ENCODE measurements around the gene UGGT1.

Gene UGGT1

GRCh38 chr2:128154225-128154624, 63.2 kb downstream of the UGGT1 start:
- POLR2A ChIA-PET (ENCODE audit: low non-redundant PET) = no interaction called here
- H3K27ac ChIP-seq = no peak overlapping the region
- CTCF ChIA-PET = no interaction called here
- no peak for TF ChIP-seq CTCF (conservative IDR thresholded peaks at IDR 0.05; ENCODE audit: low read depth)
- no peak for DNase-seq (ENCODE audit: low spot score)

- ChIA-PET CTCF (interaction anchor here (0.7 kb wide), 1 partner anchor 70 kb away, joined by 3 read pairs; no protein-coding TSS in a partner anchor), POLR2A (ENCODE audit: low non-redundant PET) (no interaction called here)
- no peak for TF ChIP-seq CTCF (conservative IDR thresholded peaks at IDR 0.05; ENCODE audit: low read depth)
- no peak overlapping the region for H3K27ac ChIP-seq
- DNase-seq (ENCODE audit: low spot score) = no peak
Measured at GRCh38 chr2:128155970-128156369, 65.0 kb downstream of the UGGT1 start.

- CTCF ChIA-PET = interaction anchor here (0.6 to 1.2 kb wide), 3 partner anchors 69 to 417 kb away, joined by 3 to 4 read pairs (median 3); no protein-coding TSS in a partner anchor
- no peak for TF ChIP-seq CTCF (conservative IDR thresholded peaks at IDR 0.05; ENCODE audit: low read depth)
- POLR2A ChIA-PET (ENCODE audit: low non-redundant PET) = no interaction called here
- DNase-seq (ENCODE audit: low spot score) = no peak
- no peak overlapping the region for H3K27ac ChIP-seq
Measured at GRCh38 chr2:128156812-128157211, 65.8 kb downstream of the UGGT1 start.

GRCh38 chr2:128157644-128158043, 66.6 kb downstream of the UGGT1 start:
- POLR2A ChIA-PET (ENCODE audit: low non-redundant PET) = no interaction called here
- no peak overlapping the region for H3K27ac ChIP-seq
- TF ChIP-seq CTCF (conservative IDR thresholded peaks at IDR 0.05; ENCODE audit: low read depth) = no peak
- CTCF ChIA-PET = interaction anchor here (1.2 kb wide), 1 partner anchor 94 kb away, joined by 4 read pairs; no protein-coding TSS in a partner anchor
- DNase-seq (ENCODE audit: low spot score) = no peak

GRCh38 chr2:128158176-128158575, 67.2 kb downstream of the UGGT1 start:
- ChIA-PET CTCF (no interaction called here), POLR2A (ENCODE audit: low non-redundant PET) (no interaction called here)
- no peak for TF ChIP-seq CTCF (conservative IDR thresholded peaks at IDR 0.05; ENCODE audit: low read depth)
- H3K27ac ChIP-seq = no peak overlapping the region
- DNase-seq (ENCODE audit: low spot score) = no peak

GRCh38 chr2:128159437-128159836, 68.4 kb downstream of the UGGT1 start:
- no peak overlapping the region for H3K27ac ChIP-seq
- DNase-seq (ENCODE audit: low spot score) = no peak
- ChIA-PET POLR2A (ENCODE audit: low non-redundant PET) (no interaction called here), CTCF (interaction anchor here (0.6 kb wide), 1 partner anchor 1277 kb away, joined by 3 read pairs; no protein-coding TSS in a partner anchor)
- TF ChIP-seq CTCF (conservative IDR thresholded peaks at IDR 0.05; ENCODE audit: low read depth) = no peak
